H9 (cell line): ENCODE results near the gene SLC15A5. TPM values are rescaled to one million over a fixed set of nuclear protein-coding genes. Genes with fewer than 3 reads are reported as not detected.

Experiments used
- DNase-seq: peaks from one replicate; pipeline ENCODE4 v3.0.0-alpha.2; 2017
- H2AFZ ChIP-seq: one replicate; pipeline ENCODE4 v1.6.1; 2013; ENCODE audit warnings: mild to moderate bottlenecking, low read length, control low read depth, moderate library complexity
- H2AK5ac ChIP-seq: 2 replicates; pipeline ENCODE4 v1.6.1; 2013; ENCODE audit warnings: low read length, control low read depth, mixed read lengths; ENCODE audit not compliant: insufficient read length
- H2BK120ac ChIP-seq: one replicate; pipeline ENCODE4 v1.6.1; 2013; ENCODE audit warnings: low read depth, mild to moderate bottlenecking, low read length, control low read depth, inconsistent platforms; ENCODE audit not compliant: poor library complexity, severe bottlenecking
- H2BK12ac ChIP-seq: 2 replicates; pipeline ENCODE4 v1.6.1; 2013; ENCODE audit warnings: low read length, control low read depth, mixed read lengths, low read depth; ENCODE audit not compliant: insufficient read length
- H2BK15ac ChIP-seq: 2 replicates; pipeline ENCODE4 v1.6.1; 2013; ENCODE audit warnings: low read depth, low read length, control low read depth
- H2BK20ac ChIP-seq: one replicate; pipeline ENCODE4 v1.6.1; 2013; ENCODE audit warnings: low read depth, mild to moderate bottlenecking, low read length, control low read depth, inconsistent platforms; ENCODE audit not compliant: poor library complexity, severe bottlenecking
- H2BK5ac ChIP-seq: 2 replicates; pipeline ENCODE4 v1.6.1; 2013; ENCODE audit warnings: low read length, control low read depth, mixed read lengths; ENCODE audit not compliant: insufficient read length
- H3K14ac ChIP-seq: 2 replicates; pipeline ENCODE4 v1.6.1; 2013; ENCODE audit warnings: low read length, control low read depth; ENCODE audit not compliant: insufficient read depth
- H3K18ac ChIP-seq: 2 replicates; pipeline ENCODE4 v1.6.1; 2013; ENCODE audit warnings: low read depth, mild to moderate bottlenecking, mixed read lengths, low read length, control low read depth; ENCODE audit not compliant: insufficient read length
- H3K23ac ChIP-seq: 2 replicates; pipeline ENCODE4 v1.6.1; 2013; ENCODE audit warnings: low read length, control low read depth, mixed read lengths, low read depth; ENCODE audit not compliant: insufficient read length
- H3K23me2 ChIP-seq: 2 replicates; pipeline ENCODE4 v1.6.1; 2013; ENCODE audit warnings: low read depth, mild to moderate bottlenecking, mixed read lengths, low read length, control low read depth; ENCODE audit not compliant: insufficient read length, poor library complexity, severe bottlenecking
- H3K27ac ChIP-seq: 2 replicates; pipeline ENCODE4 v1.5.1; 2013; ENCODE audit warnings: low read length, control low read depth, mixed read lengths, low read depth; ENCODE audit not compliant: insufficient read length
- H3K27me3 ChIP-seq: 2 replicates; pipeline ENCODE4 v1.6.1; 2013; ENCODE audit warnings: low read length, control low read depth, inconsistent platforms; ENCODE audit not compliant: insufficient read depth
- H3K4ac ChIP-seq: 2 replicates; pipeline ENCODE4 v1.6.1; 2013; ENCODE audit warnings: low read depth, mild to moderate bottlenecking, control low read depth, inconsistent platforms, low read length, moderate library complexity
- H3K4me1 ChIP-seq: 2 replicates; pipeline ENCODE4 v1.6.1; 2013; ENCODE audit warnings: low read length, control low read depth, inconsistent platforms; ENCODE audit not compliant: insufficient read depth
- H3K4me2 ChIP-seq: 2 replicates; pipeline ENCODE4 v1.6.1; 2013; ENCODE audit warnings: low read length, control low read depth, mixed read lengths; ENCODE audit not compliant: insufficient read length, insufficient read depth
- H3K56ac ChIP-seq: 2 replicates; pipeline ENCODE4 v1.6.1; 2013; ENCODE audit warnings: low read depth, mild to moderate bottlenecking, mixed read lengths, low read length, control low read depth; ENCODE audit not compliant: insufficient read length
- H3K79me1 ChIP-seq: 2 replicates; pipeline ENCODE4 v1.6.1; 2013; ENCODE audit warnings: low read depth, mild to moderate bottlenecking, moderate library complexity, low read length, control low read depth, inconsistent platforms; ENCODE audit not compliant: insufficient read depth, poor library complexity, severe bottlenecking
- H3K79me2 ChIP-seq: 2 replicates; pipeline ENCODE4 v1.6.1; 2013; ENCODE audit warnings: low read length, control low read depth, inconsistent platforms; ENCODE audit not compliant: insufficient read depth
- H3K9ac ChIP-seq: 2 replicates; pipeline ENCODE4 v1.6.1; 2013; ENCODE audit warnings: low read length, control low read depth, mixed read lengths; ENCODE audit not compliant: insufficient read length; ENCODE audit errors: extremely low read depth
- H3K9me3 ChIP-seq: one replicate; pipeline ENCODE4 v1.6.1; 2013; ENCODE audit warnings: low read depth, low read length, inconsistent platforms; ENCODE audit not compliant: control insufficient read depth
- H3T11ph ChIP-seq: one replicate; pipeline ENCODE4 v1.6.1; 2013; ENCODE audit warnings: mild to moderate bottlenecking, low read length, control low read depth, inconsistent platforms
- H4K20me1 ChIP-seq: one replicate; pipeline ENCODE4 v1.6.1; 2013; ENCODE audit not compliant: control insufficient read depth, insufficient read length, insufficient read depth
- H4K5ac ChIP-seq: 2 replicates; pipeline ENCODE4 v1.6.1; 2013; ENCODE audit warnings: low read depth, mild to moderate bottlenecking, mixed read lengths, low read length, control low read depth; ENCODE audit not compliant: insufficient read length
- H4K8ac ChIP-seq: replicated peaks from 2 replicates; pipeline ENCODE4 v1.6.1; 2013; ENCODE audit warnings: low read length, control low read depth, mixed read lengths, low read depth; ENCODE audit not compliant: insufficient read length
- H4K91ac ChIP-seq: 2 replicates; pipeline ENCODE4 v1.6.1; 2013; ENCODE audit warnings: low read depth, mild to moderate bottlenecking, moderate library complexity, mixed read lengths, low read length, control low read depth; ENCODE audit not compliant: insufficient read length
- H3K27ac Mint-ChIP-seq, 3 experiments: 2 replicates in 2 of 3; 3 replicates in 1 of 3; pipeline ENCODE4 v1.8.0; 2020 to 2021; ENCODE audit warnings: mixed read lengths in 3 of 3, mild to moderate bottlenecking in 1 of 3, moderate library complexity in 1 of 3
- H3K27me3 Mint-ChIP-seq: 2 replicates; pipeline ENCODE4 v1.8.0; 2021; ENCODE audit warnings: low read depth, mild to moderate bottlenecking, moderate library complexity, mixed read lengths
- H3K36me3 Mint-ChIP-seq, 3 experiments: 2 replicates in 2 of 3; 3 replicates in 1 of 3; pipeline ENCODE4 v1.8.0; 2020 to 2021; ENCODE audit warnings: low read depth in 3 of 3, mixed read lengths in 3 of 3; ENCODE audit not compliant: insufficient read depth in 1 of 3
- H3K4me1 Mint-ChIP-seq, 2 experiments: 2 replicates each; pipeline ENCODE4 v1.8.0; 2020; ENCODE audit warnings: mixed read lengths in 2 of 2
- H3K4me3 Mint-ChIP-seq, 2 experiments: 2 replicates in 1 of 2; 3 replicates in 1 of 2; pipeline ENCODE4 v1.8.0; 2020 to 2021; ENCODE audit warnings: mild to moderate bottlenecking in 2 of 2, mixed read lengths in 2 of 2, moderate library complexity in 1 of 2
- H3K9me3 Mint-ChIP-seq, 2 experiments: 2 replicates in 1 of 2; 3 replicates in 1 of 2; pipeline ENCODE4 v1.8.0; 2020; ENCODE audit warnings: mild to moderate bottlenecking in 2 of 2, mixed read lengths in 2 of 2, moderate library complexity in 1 of 2
- WGBS: extraction: QIAGEN DNeasy Blood & Tissue Kit; methylation state at CpG from one replicate; pipeline ENCODE4 v1.1.7; 2013; ENCODE audit warnings: missing lambda C conversion rate, low lambda C conversion rate, mixed read lengths; ENCODE audit not compliant: insufficient read length; ENCODE audit errors: extremely low coverage; 5-methylcytosine and 5-hydroxymethylcytosine counted together
- total RNA-seq: library from RNA; stranded (reverse); gene quantifications from 2 replicates; pipeline ENCODE4 v1.2.1, GENCODE V29; 2021
- TF ChIP-seq, protein P1 (sequence below): fragments of 200-600 bp; sonication (generic); conservative IDR thresholded peaks from 3 replicates; pipeline ENCODE4 v1.8.0; 2021; ENCODE audit warnings: antibody characterized with exemption, mild to moderate bottlenecking

SLC15A5 gene
- total RNA-seq, 1 experiment from 2014 or later: not detected

DNA sequence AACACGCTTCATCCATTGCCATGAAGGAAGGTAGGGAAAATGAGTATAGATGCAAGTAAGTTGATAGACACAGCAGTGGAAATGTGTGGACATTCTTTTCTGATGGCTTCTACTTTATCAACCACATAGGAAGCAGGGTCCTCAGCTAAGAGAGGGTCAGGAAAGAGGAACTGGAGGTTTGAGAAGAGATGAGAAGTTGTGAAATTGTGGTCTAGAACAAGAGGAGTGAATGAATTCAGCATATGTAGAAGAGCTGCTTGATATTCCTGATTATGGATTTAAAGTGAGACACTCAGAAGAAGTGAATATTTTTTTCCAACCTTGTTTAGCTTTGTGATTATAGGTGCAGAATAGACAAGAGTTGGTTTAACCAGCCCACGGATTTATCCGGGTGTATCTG is 128.5 kb downstream of the SLC15A5 start:
- no peaks in the 10 kb centered on the region for H4K20me1 ChIP-seq
- H3K14ac ChIP-seq: no peak overlapping the region

More for the DNA sequence above, 128.5 kb downstream of the SLC15A5 start:
- H3K23me2 ChIP-seq: no peaks in the 10 kb centered on the region
- H3K23ac ChIP-seq: no peak overlapping the region
- H2BK20ac ChIP-seq: no peak overlapping the region
- no peak overlapping the region for H2BK12ac ChIP-seq
- no peaks in the 10 kb centered on the region for H3K79me1 ChIP-seq
- Mint-ChIP-seq H3K4me3 (no peak overlapping the region), H3K27me3 (no peaks in the 10 kb centered on the region), H3K9me3 (no peaks in the 10 kb centered on the region), H3K27ac (no peak overlapping the region), H3K4me1 (peaks cover 0 to 6% of the 10 kb centered on the region in 2 experiments; a peak in 3 of 4 replicates), H3K36me3 (no peaks in the 10 kb centered on the region)
- no CpG with 5 or more reads among the region's 3 CpGs for WGBS
- H3K18ac ChIP-seq: no peak overlapping the region
- H3K79me2 ChIP-seq: no peaks in the 10 kb centered on the region
- no peaks in the 10 kb centered on the region for H3K27me3 ChIP-seq
- H3T11ph ChIP-seq: no peak overlapping the region
- DNase-seq: no peak
- no peaks in the 10 kb centered on the region for H3K4me1 ChIP-seq
- H2BK15ac ChIP-seq: no peak overlapping the region
- H3K27ac ChIP-seq: no peak overlapping the region
- TF ChIP-seq, protein P1, sequence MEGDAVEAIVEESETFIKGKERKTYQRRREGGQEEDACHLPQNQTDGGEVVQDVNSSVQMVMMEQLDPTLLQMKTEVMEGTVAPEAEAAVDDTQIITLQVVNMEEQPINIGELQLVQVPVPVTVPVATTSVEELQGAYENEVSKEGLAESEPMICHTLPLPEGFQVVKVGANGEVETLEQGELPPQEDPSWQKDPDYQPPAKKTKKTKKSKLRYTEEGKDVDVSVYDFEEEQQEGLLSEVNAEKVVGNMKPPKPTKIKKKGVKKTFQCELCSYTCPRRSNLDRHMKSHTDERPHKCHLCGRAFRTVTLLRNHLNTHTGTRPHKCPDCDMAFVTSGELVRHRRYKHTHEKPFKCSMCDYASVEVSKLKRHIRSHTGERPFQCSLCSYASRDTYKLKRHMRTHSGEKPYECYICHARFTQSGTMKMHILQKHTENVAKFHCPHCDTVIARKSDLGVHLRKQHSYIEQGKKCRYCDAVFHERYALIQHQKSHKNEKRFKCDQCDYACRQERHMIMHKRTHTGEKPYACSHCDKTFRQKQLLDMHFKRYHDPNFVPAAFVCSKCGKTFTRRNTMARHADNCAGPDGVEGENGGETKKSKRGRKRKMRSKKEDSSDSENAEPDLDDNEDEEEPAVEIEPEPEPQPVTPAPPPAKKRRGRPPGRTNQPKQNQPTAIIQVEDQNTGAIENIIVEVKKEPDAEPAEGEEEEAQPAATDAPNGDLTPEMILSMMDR: no peak
- no peak overlapping the region for H3K56ac ChIP-seq
- H2BK5ac ChIP-seq: no peak overlapping the region
- H3K4me2 ChIP-seq: no peak overlapping the region
- H4K91ac ChIP-seq: no peak overlapping the region
- no peak overlapping the region for H2BK120ac ChIP-seq
- H4K8ac ChIP-seq: no peak overlapping the region
- H3K4ac ChIP-seq: no peak overlapping the region
- no peak overlapping the region for H2AK5ac ChIP-seq
- H3K9ac ChIP-seq: no peak overlapping the region
- H4K5ac ChIP-seq: no peak overlapping the region
- no peak overlapping the region for H2AFZ ChIP-seq
- no peaks in the 10 kb centered on the region for H3K9me3 ChIP-seq

Other genes with a start within 250 kb of the SLC15A5 start
- gene MGST1, start 70.0 kb upstream of the SLC15A5 start, total RNA-seq: 234 and 235 TPM in 2 replicates